ENCODE measurements around the gene ZBTB7C.
A peak's percentile ranks its signal among the peaks of the same experiment; 100 is the strongest.

The ZBTB7C gene

GRCh38 chr18:48007955-48008701 lies 401.1 kb downstream of the ZBTB7C start (continued):
- TF ChIP-seq ZNF169 (tag by site-specific recombination; IDR thresholded peaks at IDR 0.05) (no peak), ZNF518A (tag by site-specific recombination; conservative IDR thresholded peaks at IDR 0.05; ENCODE audit: low read depth) (no peak), ZNF280D (tag by site-specific recombination; IDR thresholded peaks at IDR 0.05) (no peak), ZBTB49 (tag by site-specific recombination; IDR thresholded peaks at IDR 0.05; ENCODE audit: low read depth) (no peak), ZNF747 (tag by site-specific recombination; IDR thresholded peaks at IDR 0.05) (no peak), ZNF140 (tag by site-specific recombination; IDR thresholded peaks at IDR 0.05) (no peak), ZNF624 (tag by site-specific recombination; IDR thresholded peaks at IDR 0.05) (no peak), INSM2 (tag by site-specific recombination; IDR thresholded peaks at IDR 0.05) (no peak), ZNF366 (tag by site-specific recombination; conservative IDR thresholded peaks at IDR 0.05) (no peak), ZNF416 (tag by site-specific recombination; IDR thresholded peaks at IDR 0.05) (no peak), ZNF266 (tag by site-specific recombination; IDR thresholded peaks at IDR 0.05; ENCODE audit: low read depth) (no peak), ZNF274 (IDR thresholded peaks at IDR 0.05; ENCODE audit: low read length) (no peak), ZNF274 (tag by site-specific recombination; IDR thresholded peaks at IDR 0.05; ENCODE audit: borderline replicate concordance) (no peak), TCF7L2 (IDR thresholded peaks at IDR 0.05; ENCODE audit: borderline replicate concordance, low read depth, low read length) (no peak), ZNF324 (tag by site-specific recombination; IDR thresholded peaks at IDR 0.05) (no peak), AEBP2 (tag by site-specific recombination; IDR thresholded peaks at IDR 0.05; ENCODE audit: borderline replicate concordance) (no peak), ZNF292 (tag by site-specific recombination; IDR thresholded peaks at IDR 0.05; ENCODE audit: borderline replicate concordance, low read depth) (no peak), ZNF830 (tag by site-specific recombination; IDR thresholded peaks at IDR 0.05; ENCODE audit: low read depth) (no peak), PRDM10 (tag by site-specific recombination; IDR thresholded peaks at IDR 0.05) (no peak), ZNF549 (tag by site-specific recombination; IDR thresholded peaks at IDR 0.05) (no peak), ZBTB20 (tag by site-specific recombination; IDR thresholded peaks at IDR 0.05) (peak; percentile 95)
